Right atrium auricular region (tissue), 2 donors: ENCODE results near the gene IL23A. TPM values are rescaled to one million over a fixed set of nuclear protein-coding genes. Genes with fewer than 3 reads are reported as not detected.
"Not testable (repeated sequence)": the region's sequence is repeated elsewhere in the genome, so short reads cannot be mapped to it uniquely, and the experiment has no call there.

ENCODE experiments used
- DNase-seq: peaks from one replicate; pipeline ENCODE4 v3.0.0-alpha.2; 2019; ENCODE audit warnings: low spot score
- H3K27ac ChIP-seq, 2 donors: fragments of 200-600 bp; sonication (generic); 1 replicate in 1 of 2; 2 replicates in 1 of 2; pipeline ENCODE4 v1.5.1; 2016 to 2019
- H3K27me3 ChIP-seq, 2 donors: fragments of 200-600 bp; sonication (generic); one replicate each; pipeline versions ENCODE4 v1.5.1 to v1.6.0; 2017 to 2019
- H3K36me3 ChIP-seq: fragments of 200-600 bp; sonication (generic); one replicate; pipeline ENCODE4 v1.5.1; 2016
- H3K4me1 ChIP-seq, 2 donors: fragments of 200-600 bp; sonication (generic); one replicate each; pipeline versions ENCODE4 v1.5.1 to v1.6.0; 2017 to 2019
- H3K4me3 ChIP-seq, 2 donors: fragments of 200-600 bp; sonication (generic); 1 replicate in 1 of 2; 2 replicates in 1 of 2; pipeline ENCODE4 v1.5.1; 2017 to 2019; ENCODE audit warnings: mild to moderate bottlenecking in 1 of 2, moderate library complexity in 1 of 2
- H3K9me3 ChIP-seq, 2 donors: fragments of 200-600 bp; sonication (generic); one replicate each; pipeline ENCODE4 v1.5.1; 2019
- CTCF ChIP-seq, 2 donors: fragments of 200-600 bp; sonication (generic); IDR thresholded peaks; one replicate each; pipeline ENCODE4 v1.5.1; 2019; ENCODE audit warnings: antibody characterized with exemption in 2 of 2
- total RNA-seq, 2 donors: library from RNA; depleted of rRNA; stranded (reverse); fragments of >200 nt; gene quantifications; one replicate each; pipeline ENCODE4 v1.1.0, GENCODE V29; 2016

The IL23A gene
- total RNA-seq, 2 donors from 2014 or later, result not detected

GRCh38 chr12:56336361-56337167, 2.1 kb upstream of the IL23A start:
- Histone ChIP-seq H3K36me3 (no peaks in the 10 kb centered on the region), H3K27me3 (no peaks in the 10 kb centered on the region), H3K9me3 (no peaks in the 10 kb centered on the region), H3K4me3 (no peak overlapping the region), H3K27ac (no peak overlapping the region), H3K4me1 (peaks cover 0 to 14% of the 10 kb centered on the region in 2 donors)
- no peak for DNase-seq
- no peak for TF ChIP-seq CTCF (IDR thresholded peaks at IDR 0.05)

GRCh38 chr12:56337753-56338251, 882 bp upstream of the IL23A start:
- H3K27ac ChIP-seq, result no peak overlapping the region
- H3K9me3 ChIP-seq, result no peaks in the 10 kb centered on the region
- no peaks in the 10 kb centered on the region for H3K27me3 ChIP-seq
- no peak for TF ChIP-seq CTCF (IDR thresholded peaks at IDR 0.05)
- H3K36me3 ChIP-seq, result peaks cover under 1% of the 10 kb centered on the region
- DNase-seq, result no peak
- no peak overlapping the region for H3K4me3 ChIP-seq
- H3K4me1 ChIP-seq, result peaks cover 0 to 11% of the 10 kb centered on the region in 2 donors

- H3K27me3 ChIP-seq, result no peaks in the 10 kb centered on the region
- no peak overlapping the region for H3K4me3 ChIP-seq
- H3K9me3 ChIP-seq, result no peaks in the 10 kb centered on the region
- peaks cover 0 to 6% of the 10 kb centered on the region in 2 donors for H3K4me1 ChIP-seq
- TF ChIP-seq CTCF (IDR thresholded peaks at IDR 0.05), result no peak
- H3K27ac ChIP-seq, result no peak overlapping the region
- peaks cover 13% of the 10 kb centered on the region for H3K36me3 ChIP-seq
- no peak for DNase-seq
These were observed 406 bp downstream of the IL23A start for GRCh38 chr12:56339158-56339422.

- Histone ChIP-seq H3K27me3 (no peaks in the 10 kb centered on the region), H3K36me3 (peaks cover 29% of the 10 kb centered on the region), H3K27ac (no peak overlapping the region), H3K4me3 (no peak overlapping the region), H3K4me1 (no peaks in the 10 kb centered on the region), H3K9me3 (no peaks in the 10 kb centered on the region)
- TF ChIP-seq CTCF (IDR thresholded peaks at IDR 0.05), result no peak
- DNase-seq, result no peak
These were observed 2.9 kb downstream of the IL23A start for GRCh38 chr12:56341616-56342015.

- H3K36me3 ChIP-seq, result peaks cover 35% of the 10 kb centered on the region
- H3K4me3 ChIP-seq, H3K9me3 ChIP-seq, H3K27ac ChIP-seq, DNase-seq, H3K4me1 ChIP-seq, H3K27me3 ChIP-seq: not testable (repeated sequence)
These were observed 3.6 kb downstream of the IL23A start for GRCh38 chr12:56342290-56342689.

- no peak overlapping the region for H3K4me3 ChIP-seq
- H3K27me3 ChIP-seq, result no peaks in the 10 kb centered on the region
- H3K4me1 ChIP-seq, result no peaks in the 10 kb centered on the region
- H3K27ac ChIP-seq, result no peak overlapping the region
- no peak for TF ChIP-seq CTCF (IDR thresholded peaks at IDR 0.05)
- H3K9me3 ChIP-seq, result no peaks in the 10 kb centered on the region
- H3K36me3 ChIP-seq, result peaks cover 79% of the 10 kb centered on the region
- DNase-seq, result no peak
These were observed 8.0 kb downstream of the IL23A start for GRCh38 chr12:56346675-56347074.

- H3K4me3 ChIP-seq, H3K9me3 ChIP-seq, H3K27ac ChIP-seq, DNase-seq, H3K27me3 ChIP-seq, H3K4me1 ChIP-seq: not testable (repeated sequence)
- peaks cover 83% of the 10 kb centered on the region for H3K36me3 ChIP-seq
These were observed 8.6 kb downstream of the IL23A start for GRCh38 chr12:56347255-56347654.
